GM21390 (cell line): Measurements from ENCODE around the gene FBXO30.

ENCODE experiments used
- ATAC-seq: cut with Tn5 transposase; IDR thresholded peaks from one replicate; pipeline ENCODE4 v1.9.1; 2021; ENCODE audit not compliant: unreplicated experiment

Gene FBXO30

DNA sequence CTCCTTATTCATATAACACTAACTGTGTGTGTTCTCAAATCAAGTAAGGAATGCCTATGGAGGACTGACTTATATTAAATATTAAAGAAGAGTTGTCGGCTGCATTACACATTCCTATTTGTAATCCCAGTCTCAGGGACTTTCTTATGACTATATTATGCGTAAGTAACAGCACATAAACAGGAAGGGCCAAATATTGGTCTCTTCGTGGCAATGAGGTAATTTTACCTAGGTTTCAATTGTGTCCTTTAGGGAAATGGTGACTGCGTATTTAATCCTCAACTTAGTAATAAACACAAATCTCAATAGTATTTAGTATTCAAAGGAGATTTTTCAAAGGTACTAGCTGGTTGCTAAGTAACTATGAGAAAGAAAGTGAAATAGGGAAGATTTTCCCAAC, 56.5 kb downstream of the FBXO30 start:
- no peak for ATAC-seq

DNA sequence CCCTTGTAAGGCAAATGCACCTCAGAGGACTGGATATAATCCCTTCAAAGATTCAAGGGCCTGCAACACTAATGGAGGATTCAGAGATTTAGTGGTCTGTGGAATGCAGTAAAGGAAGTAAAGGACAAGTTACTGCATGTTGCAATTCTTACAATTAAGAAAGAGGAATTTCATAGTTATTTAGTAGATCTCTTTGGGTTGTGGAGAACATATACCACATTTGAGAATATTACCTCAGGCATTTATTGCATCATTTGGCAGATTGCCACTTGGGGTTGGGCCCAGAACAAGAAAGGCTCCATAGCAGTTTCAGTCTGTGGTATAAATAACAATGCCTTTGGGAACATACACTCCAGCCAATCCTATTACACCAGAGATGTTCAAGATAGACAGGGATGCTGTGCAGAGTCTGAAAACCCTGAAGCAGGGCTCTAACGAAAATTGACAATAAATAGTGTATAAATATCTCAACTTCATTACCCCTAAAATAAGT, 58.4 kb downstream of the FBXO30 start:
- no peak for ATAC-seq

DNA sequence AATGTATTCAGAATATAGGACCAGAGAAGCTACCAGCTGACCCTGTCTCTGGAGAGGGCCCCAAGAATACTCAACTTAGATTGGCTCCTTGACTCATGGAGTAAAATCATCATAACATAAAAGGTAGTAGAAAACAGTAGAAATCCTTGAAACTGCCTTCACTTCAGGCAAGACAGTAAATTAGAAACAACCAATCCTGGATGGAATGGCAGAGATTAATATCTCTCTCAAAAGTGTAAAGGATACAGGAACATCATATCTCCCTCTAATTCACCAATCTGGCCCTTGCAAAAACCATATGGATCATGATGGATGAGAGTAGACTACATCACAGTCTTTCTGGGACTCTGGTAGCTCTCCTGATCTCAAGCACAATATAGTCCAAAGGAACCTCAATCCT, 58.9 kb downstream of the FBXO30 start:
- no peak for ATAC-seq

DNA sequence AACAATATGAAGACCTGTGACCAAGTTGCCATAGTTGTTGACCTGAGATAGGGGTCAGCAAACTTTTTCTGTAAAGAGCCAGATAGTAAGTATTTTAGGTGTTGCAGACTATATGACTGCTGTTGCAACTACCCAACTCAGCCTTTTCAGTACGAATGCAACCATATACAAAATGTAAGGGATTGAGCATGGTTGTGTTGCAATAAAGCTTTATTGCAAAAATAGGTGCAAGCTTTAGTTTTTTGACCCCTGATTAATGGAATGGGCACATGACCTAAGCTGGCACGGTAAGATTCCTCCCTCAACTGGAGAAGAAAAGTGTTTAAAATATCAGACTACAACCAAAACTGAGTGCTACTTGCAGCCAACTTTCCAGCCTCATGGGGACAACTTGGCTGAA, 62.0 kb downstream of the FBXO30 start:
- no peak for ATAC-seq

DNA sequence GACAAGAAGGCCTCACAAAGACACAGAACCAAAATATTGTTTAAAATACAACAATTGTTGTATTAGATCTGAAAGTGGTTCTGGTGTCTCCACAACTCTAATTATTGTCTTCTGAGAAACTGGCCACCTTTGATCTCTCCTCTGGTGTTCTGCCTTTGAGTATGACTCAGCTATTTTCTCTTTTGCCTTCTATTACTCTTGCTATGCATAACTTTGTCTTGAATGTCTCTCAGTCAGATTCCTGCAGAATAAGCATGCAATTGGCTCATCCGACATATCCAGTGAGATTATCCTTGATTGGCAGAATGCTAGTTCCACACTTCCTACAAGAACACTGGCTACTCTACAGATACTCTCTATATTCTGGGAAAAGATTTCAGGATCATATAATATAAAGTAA, 65.0 kb downstream of the FBXO30 start:
- peak; percentile 82 for ATAC-seq

DNA sequence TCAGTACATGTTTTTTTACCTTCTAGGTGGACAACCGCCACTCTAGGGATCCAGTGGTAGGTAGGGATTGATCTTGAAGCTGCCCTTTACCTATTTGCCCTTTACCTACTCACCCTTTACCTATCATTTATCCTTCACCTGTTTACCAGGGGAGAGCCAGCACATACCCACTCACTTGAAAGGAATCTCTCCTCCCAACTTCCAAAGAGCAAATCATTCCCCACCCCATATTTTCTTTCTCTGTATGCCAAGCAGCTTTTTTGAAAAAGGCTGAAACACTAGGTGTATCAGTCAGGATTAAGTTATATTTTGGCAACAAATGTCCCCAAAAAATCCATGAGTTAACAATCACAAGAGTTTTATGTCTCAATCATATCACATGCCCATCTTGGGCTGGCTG, 68.7 kb downstream of the FBXO30 start:
- ATAC-seq, result no peak

DNA sequence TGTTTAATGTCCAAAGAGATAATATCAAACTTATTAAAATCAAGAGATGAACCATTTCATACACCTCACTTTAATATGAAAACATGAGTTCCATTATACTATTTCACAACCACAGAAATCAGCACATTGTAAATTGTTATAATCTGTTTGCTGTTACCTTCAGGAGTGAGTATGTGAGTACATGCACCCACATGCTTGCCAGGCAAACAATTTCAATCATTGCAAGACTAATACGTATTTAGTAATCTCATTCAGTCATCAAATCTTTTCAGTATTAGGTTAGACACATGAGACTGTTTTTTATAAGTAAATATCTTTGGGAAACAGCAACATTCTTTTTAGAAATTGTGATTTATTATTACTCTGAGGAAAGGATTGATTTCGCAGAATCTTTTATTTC, 70.0 kb downstream of the FBXO30 start:
- ATAC-seq, result no peak
